ENCODE data around the gene EPHA1.

EPHA1 gene

DNA sequence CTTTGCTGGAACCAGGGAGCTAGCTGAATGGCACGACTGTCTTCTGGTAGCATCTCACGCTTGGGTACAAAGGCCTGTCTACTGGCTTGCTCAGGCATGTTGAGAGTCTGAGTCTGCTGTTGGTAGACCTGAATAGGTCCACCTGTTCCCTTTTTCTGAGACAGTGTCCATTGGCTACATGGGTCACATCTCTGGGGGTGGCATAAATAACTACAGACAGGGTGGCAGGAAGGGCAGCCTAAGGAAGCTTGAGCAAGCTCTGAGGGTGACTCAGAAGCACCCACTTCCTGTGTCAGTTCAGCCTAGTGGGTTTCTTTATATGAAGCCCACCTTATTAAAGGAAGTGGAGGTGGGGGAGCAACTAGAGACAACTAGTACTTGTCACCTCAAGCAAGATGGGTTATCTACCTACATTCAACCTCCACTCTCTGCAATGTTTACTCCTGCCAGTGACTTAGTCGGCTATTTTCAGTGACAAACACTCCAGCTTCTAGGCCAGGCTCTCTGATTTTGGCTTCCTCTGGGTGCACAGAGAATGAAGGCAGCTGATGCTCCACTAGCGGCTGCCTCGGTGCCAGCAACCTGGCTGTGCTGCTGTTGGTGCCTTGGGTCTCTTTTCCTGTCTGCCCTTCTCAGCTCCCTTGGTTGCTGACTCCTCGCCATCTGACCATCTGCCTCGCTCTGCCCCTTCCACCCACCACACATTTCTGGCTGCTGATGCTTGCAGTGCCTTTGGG lies 33.2 kb downstream of the EPHA1 start:
- DNase-seq (ENCODE audit: low read depth in 4 of 4, low spot score in 1 of 4) = no peak

DNA sequence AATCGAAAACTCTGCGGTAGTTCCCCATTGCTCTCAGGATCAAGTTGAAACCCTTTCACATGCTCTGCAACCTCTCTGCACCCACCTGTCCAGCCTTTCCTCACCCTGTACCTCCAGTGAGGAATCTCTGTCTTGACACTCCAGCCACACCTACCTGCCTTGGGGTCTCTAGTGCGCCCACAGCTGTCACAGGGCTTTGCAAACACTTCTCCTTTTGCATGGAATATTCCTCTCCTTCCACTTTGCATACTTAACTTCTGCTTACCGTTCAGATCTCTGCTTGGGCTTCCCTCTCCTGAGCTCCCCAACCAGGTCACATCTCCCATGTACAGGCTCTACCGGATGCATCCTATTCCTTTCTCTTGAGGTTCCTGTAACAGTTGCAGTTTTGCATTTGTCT lies 34.1 kb downstream of the EPHA1 start:
- DNase-seq (ENCODE audit: low read depth in 4 of 4, low spot score in 1 of 4) = no peak

- DNase-seq (ENCODE audit: low read depth in 4 of 4, low spot score in 1 of 4) = no peak
These were observed 35.3 kb downstream of the EPHA1 start for GRCh38 chr7:143373255-143373794.

- peak in 1 of 4 experiments; percentile 29 for DNase-seq (ENCODE audit: low read depth in 4 of 4, low spot score in 1 of 4)
These were observed 36.6 kb downstream of the EPHA1 start for GRCh38 chr7:143372070-143372469.

DNA sequence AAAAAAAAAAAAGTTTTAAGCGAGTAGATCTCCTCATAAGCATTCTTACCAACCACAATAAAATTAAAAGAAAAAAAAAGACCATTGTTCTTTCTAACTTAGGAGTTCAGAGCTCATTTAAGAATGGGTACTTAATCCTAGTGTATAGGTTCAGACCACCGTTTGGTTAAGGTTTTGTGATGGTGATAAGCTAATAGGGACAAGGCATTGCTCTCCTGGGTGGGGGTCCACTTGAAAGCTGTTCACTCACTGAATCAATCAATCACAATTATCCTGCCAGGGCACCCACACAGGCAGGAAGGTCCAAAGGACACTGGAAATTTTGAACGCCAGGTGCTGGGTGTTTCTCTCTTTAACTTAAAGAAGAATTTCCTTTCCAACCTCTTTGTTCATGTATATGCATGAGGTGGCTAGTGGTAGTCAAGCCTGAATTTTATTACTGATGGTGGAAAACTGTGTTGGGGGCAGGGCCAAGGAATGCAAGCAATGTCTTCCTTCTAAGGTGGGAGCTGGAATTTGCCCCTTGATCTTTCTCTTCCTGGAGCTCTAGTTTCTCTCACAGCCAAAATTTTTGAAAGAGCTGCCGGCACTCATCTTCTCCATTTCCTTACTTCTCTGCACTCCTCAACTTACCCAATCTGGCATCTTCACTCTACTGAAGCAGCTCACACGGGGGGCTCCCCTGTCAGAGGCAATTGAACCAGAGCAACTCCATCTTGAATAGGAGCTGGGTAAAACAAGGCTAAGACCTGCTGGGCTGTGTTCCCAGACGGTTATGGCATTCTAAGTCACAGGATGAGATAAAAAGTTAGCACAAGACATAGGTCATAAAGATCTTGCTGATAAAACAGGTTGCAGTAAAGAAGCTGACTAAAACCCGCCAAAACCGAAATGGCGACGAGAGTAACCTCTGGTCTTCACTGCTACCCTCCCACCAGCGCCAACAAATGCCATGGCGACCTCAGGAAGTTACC lies 38.7 kb downstream of the EPHA1 start:
- no peak for DNase-seq (ENCODE audit: low read depth in 4 of 4, low spot score in 1 of 4)

- no peak for DNase-seq (ENCODE audit: low read depth in 4 of 4, low spot score in 1 of 4)
These were observed 40.3 kb downstream of the EPHA1 start for GRCh38 chr7:143368387-143368786.

- DNase-seq (ENCODE audit: low read depth in 4 of 4, low spot score in 1 of 4) = no peak
These were observed 40.7 kb downstream of the EPHA1 start for GRCh38 chr7:143367972-143368371.

DNA sequence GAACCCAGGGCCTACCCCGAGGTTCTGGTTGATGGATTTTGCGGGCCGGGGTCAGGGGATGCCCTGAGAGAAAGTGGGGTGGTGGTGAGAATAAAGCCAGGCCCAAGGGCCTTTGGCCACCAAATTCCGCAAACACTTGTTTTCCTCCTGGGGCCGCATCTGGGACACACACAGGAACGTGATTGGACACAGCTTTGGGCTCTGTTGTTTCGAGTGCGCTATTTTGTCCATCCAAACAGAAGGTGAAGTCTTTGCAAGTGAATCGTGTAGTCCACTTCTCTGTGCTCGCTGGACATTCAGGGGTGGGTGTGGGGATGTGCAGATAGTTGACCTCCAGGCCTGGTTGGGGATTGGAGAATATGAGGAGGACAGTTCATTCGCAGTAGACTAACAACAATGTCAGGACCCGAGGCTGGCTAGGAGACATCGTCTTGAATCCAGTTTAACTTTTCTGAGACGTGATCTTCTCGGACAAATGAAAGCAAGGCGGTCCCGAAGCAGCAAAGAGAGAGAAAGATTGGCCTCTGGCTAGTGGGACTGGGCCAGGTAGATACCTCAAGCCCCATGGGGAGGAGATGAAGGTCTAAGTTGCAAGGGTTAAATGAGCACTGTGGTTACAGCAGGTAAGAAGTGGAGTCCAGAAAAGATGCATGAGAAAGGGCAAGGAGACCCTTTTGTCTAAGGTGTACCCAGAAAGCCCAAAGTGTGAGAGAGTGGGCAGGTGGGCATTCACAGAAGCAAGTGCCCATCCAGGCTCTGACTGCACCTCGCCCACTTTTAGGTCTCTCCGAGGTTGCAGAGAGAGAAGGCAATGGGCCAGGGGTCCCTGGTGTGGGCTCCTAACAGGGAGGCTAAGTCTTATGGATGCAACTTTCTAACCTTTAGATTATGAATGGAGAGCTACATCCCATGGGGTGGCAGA lies 45.4 kb downstream of the EPHA1 start:
- DNase-seq (ENCODE audit: low read depth in 4 of 4, low spot score in 1 of 4) = no peak

DNA sequence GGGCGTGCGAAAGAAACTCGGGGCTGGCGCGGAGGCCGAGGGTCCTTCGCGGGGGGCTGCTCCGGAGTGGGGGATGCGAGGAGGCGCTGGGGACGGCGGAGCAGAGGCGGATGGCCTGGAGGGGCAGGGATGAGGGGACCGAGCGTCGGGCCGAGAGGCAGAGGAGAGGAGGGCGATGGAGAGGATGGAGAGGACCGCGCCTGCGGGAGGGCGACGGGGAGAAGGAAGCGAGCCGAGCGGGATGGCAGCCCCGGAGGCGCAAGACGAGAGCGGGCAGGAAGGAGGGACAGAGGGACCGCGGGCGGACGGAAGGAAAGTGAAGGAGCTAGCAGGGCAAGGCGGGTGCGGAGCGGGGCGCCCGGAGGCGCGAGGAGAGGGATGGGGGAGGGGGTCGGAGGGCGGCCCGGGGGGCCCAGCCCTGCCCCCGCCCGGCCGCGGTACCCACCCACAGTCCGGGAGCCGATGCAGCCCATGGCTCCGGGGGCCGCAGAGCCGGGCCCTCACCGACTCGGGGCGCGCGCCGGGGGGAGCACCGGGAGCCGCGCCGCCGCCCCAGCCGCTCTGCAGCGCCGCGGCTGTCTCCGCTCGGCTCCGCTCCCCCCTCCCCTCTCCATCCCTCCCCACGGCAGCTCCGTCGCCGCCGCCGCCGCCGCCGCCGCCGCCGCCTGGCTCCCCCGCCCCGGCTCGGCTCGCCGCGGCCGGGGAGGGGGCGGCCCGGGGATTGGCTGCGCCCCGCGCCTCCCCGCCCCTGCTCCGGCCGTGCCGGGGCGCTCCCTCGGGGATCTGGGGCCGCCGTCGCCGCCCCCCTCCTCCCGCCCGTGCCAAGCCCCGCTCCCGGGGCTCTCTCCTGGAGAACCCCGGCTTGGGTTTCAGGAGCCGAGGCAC lies 46.3 kb downstream of the EPHA1 start, which contains the start of gene FAM131B:
FAM131B (minus strand) TSS at position 583 of the 885 bp plus-strand sequence; CDS start at position 473, 110 bp downstream.
- DNase-seq (ENCODE audit: low read depth in 4 of 4, low spot score in 1 of 4) = no peak

- no peak for DNase-seq (ENCODE audit: low read depth in 4 of 4, low spot score in 1 of 4)
These were observed 47.0 kb downstream of the EPHA1 start for GRCh38 chr7:143361552-143362130.

DNA sequence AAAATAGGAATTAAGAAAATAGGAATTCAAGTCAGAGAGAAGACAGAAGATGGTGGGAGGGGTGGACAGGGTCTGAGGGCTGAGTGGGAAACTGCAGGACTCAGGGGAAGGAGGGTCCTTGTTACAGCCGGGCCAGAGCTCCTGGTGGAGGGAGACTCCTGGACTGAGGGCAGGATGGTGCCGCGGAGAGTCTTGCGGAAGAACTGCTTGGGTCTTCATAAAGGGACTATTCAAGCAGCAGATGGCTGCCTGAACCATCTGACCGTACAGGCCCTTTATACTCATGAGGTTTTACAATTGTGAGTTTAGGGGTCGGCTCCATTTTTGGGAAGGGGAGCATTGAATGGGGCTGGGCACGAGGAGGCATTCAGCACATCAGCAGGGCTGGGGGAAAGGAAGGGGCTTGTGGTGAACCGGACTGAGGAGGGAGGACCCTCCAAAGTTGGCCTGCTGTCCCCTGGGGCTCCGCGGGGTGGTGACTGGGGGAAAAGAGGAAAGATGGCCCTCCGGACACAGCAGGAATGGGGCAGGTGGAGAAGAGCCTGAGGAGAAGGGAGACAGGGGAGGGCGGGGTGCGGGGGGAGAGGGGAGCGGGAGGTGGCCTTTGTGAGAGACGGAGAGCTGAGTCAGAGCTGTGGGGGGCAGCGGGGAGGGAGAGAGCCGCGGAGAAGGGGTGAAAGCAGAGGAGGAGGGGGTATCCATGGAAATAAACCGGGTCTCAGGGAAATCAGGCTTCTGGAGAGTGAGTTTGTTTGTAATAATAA lies 47.7 kb downstream of the EPHA1 start:
- no peak for DNase-seq (ENCODE audit: low read depth in 4 of 4, low spot score in 1 of 4)

GRCh38 chr7:143359771-143360353 lies 48.8 kb downstream of the EPHA1 start:
- DNase-seq (ENCODE audit: low read depth in 4 of 4, low spot score in 1 of 4) = no peak

DNA sequence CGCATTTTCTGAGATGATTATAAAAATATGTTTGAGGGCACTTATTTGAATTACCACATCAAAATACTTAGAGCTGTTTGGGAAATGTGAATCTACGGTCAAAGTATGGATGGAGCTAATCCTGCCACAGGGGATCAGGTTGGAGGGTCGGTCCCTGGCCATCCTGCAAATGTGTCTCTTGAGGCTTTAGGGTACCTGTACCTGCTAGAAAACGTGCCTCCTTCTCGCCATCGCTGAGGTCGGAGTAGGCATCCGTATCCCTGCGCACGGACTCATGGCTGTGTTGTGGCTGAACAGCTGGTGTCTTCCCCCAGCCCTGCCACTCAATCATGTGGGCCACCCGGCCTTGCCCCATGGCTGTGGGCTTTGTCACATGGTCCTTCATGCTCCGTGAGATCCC lies 50.0 kb downstream of the EPHA1 start:
- no peak for DNase-seq (ENCODE audit: low read depth in 4 of 4, low spot score in 1 of 4)

- DNase-seq (ENCODE audit: low read depth in 4 of 4, low spot score in 1 of 4) = no peak
These were observed 52.1 kb downstream of the EPHA1 start for GRCh38 chr7:143356414-143357050.

DNA sequence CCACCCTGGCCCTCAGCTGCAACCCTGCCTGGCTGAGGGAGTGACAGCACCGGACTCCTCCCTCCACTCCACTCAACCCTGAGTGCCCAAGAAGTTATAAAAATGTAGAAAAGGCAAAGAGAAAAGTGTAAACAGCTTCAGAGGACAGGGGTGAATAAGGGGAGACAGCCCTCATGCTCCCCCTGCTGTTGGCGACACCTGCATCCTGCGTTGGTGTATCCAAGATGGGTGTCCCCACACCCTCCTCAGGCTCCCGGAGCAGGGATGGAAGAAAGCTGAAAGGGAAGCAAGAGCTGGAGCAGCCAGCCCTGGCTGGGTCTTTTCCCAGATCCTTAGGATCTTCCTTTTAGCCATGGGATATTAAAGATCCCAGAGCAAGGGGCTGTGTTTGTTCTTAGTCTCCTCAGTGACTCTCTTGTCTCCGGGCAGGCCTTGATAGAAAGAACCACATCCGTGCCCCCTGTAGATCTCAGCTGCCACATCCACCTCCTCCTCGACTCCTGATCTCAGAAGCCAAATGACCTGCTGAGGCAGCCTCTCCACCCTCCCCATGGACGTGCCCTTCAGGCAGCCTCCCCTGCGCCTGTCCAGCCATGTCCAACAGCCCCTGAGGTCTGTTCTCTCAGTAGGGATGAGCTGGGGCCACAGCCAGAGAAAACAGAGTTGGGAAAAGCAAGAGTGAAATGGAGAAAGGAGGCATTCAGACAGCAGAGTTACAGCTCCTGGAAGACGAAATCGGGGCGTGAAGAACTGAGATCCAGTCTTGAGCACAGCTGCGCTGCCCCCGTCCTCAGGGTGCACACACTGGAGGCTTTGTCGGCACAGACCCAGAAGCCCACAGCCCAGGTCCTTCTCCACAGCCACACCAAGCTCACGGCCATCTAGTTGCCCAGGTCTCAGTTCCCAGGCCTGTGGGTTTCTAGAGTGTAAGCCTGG lies 52.9 kb downstream of the EPHA1 start:
- DNase-seq (ENCODE audit: low read depth in 4 of 4, low spot score in 1 of 4) = no peak

GRCh38 chr7:143354965-143355364 lies 53.7 kb downstream of the EPHA1 start:
- DNase-seq (ENCODE audit: low read depth in 4 of 4, low spot score in 1 of 4) = no peak

- no peak for DNase-seq (ENCODE audit: low read depth in 4 of 4, low spot score in 1 of 4)
These were observed 54.3 kb downstream of the EPHA1 start for GRCh38 chr7:143354376-143354775.
